ENCODE data around the gene VPS37C. TPM values are rescaled to one million over a fixed set of nuclear protein-coding genes. Genes with fewer than 3 reads are reported as not detected.

VPS37C gene
- total and polyA plus RNA-seq, 2 donors: 8.6 to 23.5 TPM

GRCh38 chr11:61155312-61155711 lies 5.9 kb downstream of the VPS37C start:
- 100% methylated on average over 1 of the region's 1 CpG for WGBS
- no peak for DNase-seq (ENCODE audit: extremely low spot score)
- Histone ChIP-seq H3K4me3 (ENCODE audit: low read depth, low read length) (no peak overlapping the region), H3K27ac (ENCODE audit: low read depth) (no peak overlapping the region), H3K4me1 (ENCODE audit: insufficient read depth) (no peaks in the 10 kb centered on the region), H3K36me3 (ENCODE audit: insufficient read depth) (no peaks in the 10 kb centered on the region)

- DNase-seq (ENCODE audit: extremely low spot score): no peak
- no peak overlapping the region for H3K4me3 ChIP-seq (ENCODE audit: low read depth, low read length)
- H3K27ac ChIP-seq (ENCODE audit: low read depth): no peak overlapping the region
- no peaks in the 10 kb centered on the region for H3K36me3 ChIP-seq (ENCODE audit: insufficient read depth)
- H3K4me1 ChIP-seq (ENCODE audit: insufficient read depth): no peaks in the 10 kb centered on the region
- WGBS: 97% methylated on average over 4 of the region's 4 CpGs
Measured at GRCh38 chr11:61154528-61154927, 6.7 kb downstream of the VPS37C start.

GRCh38 chr11:61153593-61154095 lies 7.6 kb downstream of the VPS37C start:
- Histone ChIP-seq H3K36me3 (ENCODE audit: insufficient read depth) (no peaks in the 10 kb centered on the region), H3K27ac (ENCODE audit: low read depth) (peak overlapping the region; percentile 63), H3K4me1 (ENCODE audit: insufficient read depth) (no peaks in the 10 kb centered on the region), H3K4me3 (ENCODE audit: low read depth, low read length) (no peak overlapping the region)
- WGBS: 61% methylated on average over 2 of the region's 2 CpGs
- no peak for DNase-seq (ENCODE audit: extremely low spot score)

- no peak overlapping the region for H3K27ac ChIP-seq (ENCODE audit: low read depth)
- H3K4me3 ChIP-seq (ENCODE audit: low read depth, low read length): no peak overlapping the region
- 63% methylated on average over 9 of the region's 9 CpGs for WGBS
- H3K36me3 ChIP-seq (ENCODE audit: insufficient read depth): no peaks in the 10 kb centered on the region
- no peak for DNase-seq (ENCODE audit: extremely low spot score)
- no peaks in the 10 kb centered on the region for H3K4me1 ChIP-seq (ENCODE audit: insufficient read depth)
Measured at GRCh38 chr11:61152816-61153592, 8.2 kb downstream of the VPS37C start.

GRCh38 chr11:61151545-61152252 lies 9.5 kb downstream of the VPS37C start:
- Histone ChIP-seq H3K36me3 (ENCODE audit: insufficient read depth) (no peaks in the 10 kb centered on the region), H3K4me3 (ENCODE audit: low read depth, low read length) (no peak overlapping the region), H3K27ac (ENCODE audit: low read depth) (no peak overlapping the region), H3K4me1 (ENCODE audit: insufficient read depth) (no peaks in the 10 kb centered on the region)
- 86% methylated on average over 12 of the region's 12 CpGs for WGBS
- no peak for DNase-seq (ENCODE audit: extremely low spot score)

GRCh38 chr11:61150706-61151544 lies 10.3 kb downstream of the VPS37C start:
- WGBS: 82% methylated on average over 19 of the region's 19 CpGs
- H3K4me1 ChIP-seq (ENCODE audit: insufficient read depth): no peaks in the 10 kb centered on the region
- no peak overlapping the region for H3K4me3 ChIP-seq (ENCODE audit: low read depth, low read length)
- no peak for DNase-seq (ENCODE audit: extremely low spot score)
- H3K36me3 ChIP-seq (ENCODE audit: insufficient read depth): no peaks in the 10 kb centered on the region
- no peak overlapping the region for H3K27ac ChIP-seq (ENCODE audit: low read depth)

- Histone ChIP-seq H3K27ac (ENCODE audit: low read depth) (no peak overlapping the region), H3K36me3 (ENCODE audit: insufficient read depth) (no peaks in the 10 kb centered on the region), H3K4me1 (ENCODE audit: insufficient read depth) (no peaks in the 10 kb centered on the region), H3K4me3 (ENCODE audit: low read depth, low read length) (no peak overlapping the region)
- DNase-seq (ENCODE audit: extremely low spot score): no peak
- 30% methylated on average over 13 of the region's 13 CpGs for WGBS
Measured at GRCh38 chr11:61149624-61150615, 11.3 kb downstream of the VPS37C start.

- Histone ChIP-seq H3K27ac (ENCODE audit: low read depth) (no peak overlapping the region), H3K36me3 (ENCODE audit: insufficient read depth) (no peaks in the 10 kb centered on the region), H3K4me1 (ENCODE audit: insufficient read depth) (no peaks in the 10 kb centered on the region), H3K4me3 (ENCODE audit: low read depth, low read length) (no peak overlapping the region)
- DNase-seq (ENCODE audit: extremely low spot score): no peak
- 71% methylated on average over 11 of the region's 11 CpGs for WGBS
Measured at GRCh38 chr11:61147791-61148620, 13.2 kb downstream of the VPS37C start.

- Histone ChIP-seq H3K36me3 (ENCODE audit: insufficient read depth) (no peaks in the 10 kb centered on the region), H3K4me1 (ENCODE audit: insufficient read depth) (no peaks in the 10 kb centered on the region), H3K27ac (ENCODE audit: low read depth) (no peak overlapping the region), H3K4me3 (ENCODE audit: low read depth, low read length) (no peak overlapping the region)
- WGBS: 75% methylated on average over 10 of the region's 10 CpGs
- DNase-seq (ENCODE audit: extremely low spot score): no peak
Measured at GRCh38 chr11:61147271-61147670, 14.0 kb downstream of the VPS37C start.

GRCh38 chr11:61146416-61146815 lies 14.8 kb downstream of the VPS37C start:
- Histone ChIP-seq H3K4me3 (ENCODE audit: low read depth, low read length) (no peak overlapping the region), H3K36me3 (ENCODE audit: insufficient read depth) (no peaks in the 10 kb centered on the region), H3K27ac (ENCODE audit: low read depth) (no peak overlapping the region), H3K4me1 (ENCODE audit: insufficient read depth) (no peaks in the 10 kb centered on the region)
- no peak for DNase-seq (ENCODE audit: extremely low spot score)
- WGBS: 87% methylated on average over 9 of the region's 9 CpGs

GRCh38 chr11:61145228-61146005 lies 15.8 kb downstream of the VPS37C start:
- WGBS: 87% methylated on average over 17 of the region's 17 CpGs
- H3K4me1 ChIP-seq (ENCODE audit: insufficient read depth): no peaks in the 10 kb centered on the region
- H3K27ac ChIP-seq (ENCODE audit: low read depth): no peak overlapping the region
- DNase-seq (ENCODE audit: extremely low spot score): no peak
- H3K36me3 ChIP-seq (ENCODE audit: insufficient read depth): no peaks in the 10 kb centered on the region
- no peak overlapping the region for H3K4me3 ChIP-seq (ENCODE audit: low read depth, low read length)

All from urinary bladder (tissue), 4 donors.